Mammary epithelial cell (primary cell): Measurements from ENCODE around the gene MAGOHB.

Experiments
- CTCF ChIP-seq, 2 donors: IDR thresholded peaks in 1 of 2; conservative IDR thresholded peaks in 1 of 2; 2 replicates each; pipeline ENCODE4 v1.5.1; 2011 to 2012; ENCODE audit warnings: inconsistent platforms in 2 of 2, low read length in 2 of 2, mild to moderate bottlenecking in 2 of 2, control low read depth in 1 of 2, low read depth in 1 of 2; ENCODE audit not compliant: insufficient read depth in 1 of 2; ENCODE audit errors: extremely low read depth in 1 of 2
- EZH2 ChIP-seq: IDR thresholded peaks from 2 replicates; pipeline ENCODE4 v1.6.1; 2012; ENCODE audit warnings: low read length, inconsistent platforms, borderline replicate concordance

- TF ChIP-seq CTCF (conservative IDR thresholded peaks at IDR 0.05 in 1 of 2, IDR thresholded peaks at IDR 0.05 in 1 of 2; ENCODE audit: extremely low read depth in 1 of 2, insufficient read depth in 1 of 2, low read depth in 1 of 2, low read length in 2 of 2) (no peak), EZH2 (no peak)
Observed at GRCh38 chr12:10558301-10558700, 55.1 kb downstream of the MAGOHB start.
